ENCODE data around the gene GRIK5.
A peak's percentile ranks its signal among the peaks of the same experiment; 100 is the strongest.

The GRIK5 gene

GRCh38 chr19:42078058-42078457 lies 8.1 kb upstream of the GRIK5 start:
- no peak overlapping the region for H3K4me3 ChIP-seq (ENCODE audit: low read depth, low read length)
- no peak for TF ChIP-seq CTCF (IDR thresholded peaks at IDR 0.05; ENCODE audit: low read depth, low read length)
- no peaks in the 10 kb centered on the region for H3K9me3 ChIP-seq (ENCODE audit: severe bottlenecking)
- H3K36me3 ChIP-seq = peaks cover 48% of the 10 kb centered on the region
- H3K27ac ChIP-seq = no peak overlapping the region
- DNase-seq = no peak
- H3K27me3 ChIP-seq (ENCODE audit: insufficient read depth, low read depth, severe bottlenecking) = no peaks in the 10 kb centered on the region

GRCh38 chr19:42076380-42076944 lies 6.5 kb upstream of the GRIK5 start:
- Histone ChIP-seq H3K27me3 (ENCODE audit: insufficient read depth, low read depth, severe bottlenecking) (no peaks in the 10 kb centered on the region), H3K27ac (peak overlapping the region; percentile 72), H3K4me3 (ENCODE audit: low read depth, low read length) (peak overlapping the region; percentile 93), H3K9me3 (ENCODE audit: severe bottlenecking) (no peaks in the 10 kb centered on the region), H3K36me3 (peaks cover 33% of the 10 kb centered on the region)
- TF ChIP-seq CTCF (IDR thresholded peaks at IDR 0.05; ENCODE audit: low read depth, low read length) = no peak
- peak; percentile 49 for DNase-seq

- no peaks in the 10 kb centered on the region for H3K9me3 ChIP-seq (ENCODE audit: severe bottlenecking)
- no peak for TF ChIP-seq CTCF (IDR thresholded peaks at IDR 0.05; ENCODE audit: low read depth, low read length)
- H3K27me3 ChIP-seq (ENCODE audit: insufficient read depth, low read depth, severe bottlenecking) = no peaks in the 10 kb centered on the region
- peaks cover 27% of the 10 kb centered on the region for H3K36me3 ChIP-seq
- peak within 1 kb of the TSS; percentile 94 for H3K27ac ChIP-seq
- H3K4me3 ChIP-seq (ENCODE audit: low read depth, low read length) = peak within 1 kb of the TSS; percentile 93
- DNase-seq = peak; percentile 99
Measured at GRCh38 chr19:42075616-42076379, 5.8 kb upstream of the GRIK5 start, which contains the start of gene ZNF574. ZNF574 (plus strand) TSS chr19:42076166; CDS start chr19:42078607, 2,441 bp downstream.

- DNase-seq = no peak
- TF ChIP-seq CTCF (IDR thresholded peaks at IDR 0.05; ENCODE audit: low read depth, low read length) = no peak
Measured at GRCh38 chr19:42075364-42075615, 5.3 kb upstream of the GRIK5 start.

GRCh38 chr19:42074513-42075363 lies 4.7 kb upstream of the GRIK5 start:
- no peak for TF ChIP-seq CTCF (IDR thresholded peaks at IDR 0.05; ENCODE audit: low read depth, low read length)
- H3K27ac ChIP-seq = peak overlapping the region; percentile 94
- H3K9me3 ChIP-seq (ENCODE audit: severe bottlenecking) = no peaks in the 10 kb centered on the region
- H3K4me3 ChIP-seq (ENCODE audit: low read depth, low read length) = peak overlapping the region; percentile 55
- DNase-seq = no peak
- H3K36me3 ChIP-seq = peaks cover 16% of the 10 kb centered on the region
- no peaks in the 10 kb centered on the region for H3K27me3 ChIP-seq (ENCODE audit: insufficient read depth, low read depth, severe bottlenecking)

More at GRCh38 chr19:42075364-42075615, 5.3 kb upstream of the GRIK5 start:
- H3K4me3 ChIP-seq (ENCODE audit: low read depth, low read length) = peak overlapping the region; percentile 55
- peaks cover 22% of the 10 kb centered on the region for H3K36me3 ChIP-seq
- H3K27ac ChIP-seq = peak overlapping the region; percentile 94
- no peaks in the 10 kb centered on the region for H3K9me3 ChIP-seq (ENCODE audit: severe bottlenecking)
- no peaks in the 10 kb centered on the region for H3K27me3 ChIP-seq (ENCODE audit: insufficient read depth, low read depth, severe bottlenecking)
